GM18498 (cell line): ENCODE results near the gene ELMO3.

Source experiments
- ATAC-seq: cut with Tn5 transposase; IDR thresholded peaks from one replicate; pipeline ENCODE4 v1.9.1; 2021; ENCODE audit warnings: mild to moderate bottlenecking, moderate library complexity; ENCODE audit not compliant: unreplicated experiment

ELMO3 gene

DNA sequence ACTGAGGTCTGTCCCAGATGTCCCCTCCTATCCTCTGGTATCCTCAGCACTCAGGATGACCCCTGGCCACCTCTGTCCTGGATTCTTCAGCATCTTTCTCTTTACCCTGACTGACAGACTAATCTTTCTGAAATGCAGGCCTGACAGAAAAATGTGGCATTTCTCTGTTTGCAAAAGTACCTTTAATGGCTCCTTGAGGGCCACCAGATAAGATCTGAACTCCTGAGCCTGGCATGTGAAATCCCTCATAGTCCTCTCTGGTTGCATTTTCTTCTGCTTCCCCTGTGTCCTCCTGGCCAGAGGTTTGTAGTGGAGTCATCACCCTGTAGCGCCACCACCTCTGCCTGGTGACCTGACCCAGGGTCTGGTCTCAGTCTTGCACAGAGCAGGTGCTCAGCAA is 2.0 kb upstream of the ELMO3 start:
- no peak for ATAC-seq

GRCh38 chr16:67197704-67198103 is 1.2 kb upstream of the ELMO3 start:
- ATAC-seq: no peak

DNA sequence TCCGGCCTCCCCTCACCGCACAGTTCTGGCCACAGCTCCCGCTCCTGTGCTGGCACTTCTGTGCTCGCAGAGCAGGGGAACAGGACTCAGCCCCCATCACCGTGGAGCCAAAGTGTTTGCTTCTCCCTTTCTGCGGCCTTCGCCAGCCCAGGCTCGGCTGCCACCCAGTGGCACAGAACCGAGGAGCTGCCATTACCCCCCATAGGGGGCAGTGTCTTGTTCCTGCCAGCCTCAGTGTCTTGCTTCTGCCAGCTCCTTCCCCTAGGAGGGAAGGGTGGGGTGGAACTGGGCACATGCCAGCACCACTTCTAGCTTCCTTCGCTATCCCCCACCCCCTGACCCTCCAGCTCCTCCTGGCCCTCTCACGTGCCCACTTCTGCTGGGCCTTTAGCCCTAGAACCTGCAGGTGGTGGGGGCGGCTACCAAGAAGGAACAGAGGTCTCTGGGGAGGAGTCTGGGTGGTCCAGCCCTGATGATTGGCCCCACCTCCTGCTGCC is 645 bp upstream of the ELMO3 start:
- ATAC-seq: no peak

- no peak for ATAC-seq
Measured at GRCh38 chr16:67199808-67200198, 872 bp downstream of the ELMO3 start.

GRCh38 chr16:67200491-67200890 is 1.6 kb downstream of the ELMO3 start:
- ATAC-seq: no peak

- ATAC-seq: no peak
Measured at GRCh38 chr16:67201411-67202345, 2.7 kb downstream of the ELMO3 start.

DNA sequence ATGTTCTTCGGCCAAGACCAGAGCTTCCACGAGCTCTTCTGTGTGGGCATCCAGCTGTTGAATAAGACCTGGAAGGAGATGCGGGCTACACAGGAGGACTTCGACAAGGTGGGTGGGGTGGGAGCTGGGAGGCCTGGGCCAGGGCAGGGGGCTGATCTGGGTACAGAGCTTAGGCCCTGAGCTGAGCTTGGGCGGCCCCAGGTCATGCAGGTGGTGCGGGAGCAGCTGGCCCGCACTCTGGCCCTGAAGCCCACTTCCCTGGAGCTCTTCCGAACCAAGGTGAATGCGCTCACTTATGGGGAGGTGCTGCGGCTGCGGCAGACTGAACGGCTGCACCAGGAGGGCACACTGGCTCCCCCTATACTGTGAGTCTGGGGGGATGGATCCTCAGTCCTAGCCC is 3.5 kb downstream of the ELMO3 start:
- ATAC-seq: no peak

GRCh38 chr16:67202956-67203493 is 4.1 kb downstream of the ELMO3 start:
- no peak for ATAC-seq

DNA sequence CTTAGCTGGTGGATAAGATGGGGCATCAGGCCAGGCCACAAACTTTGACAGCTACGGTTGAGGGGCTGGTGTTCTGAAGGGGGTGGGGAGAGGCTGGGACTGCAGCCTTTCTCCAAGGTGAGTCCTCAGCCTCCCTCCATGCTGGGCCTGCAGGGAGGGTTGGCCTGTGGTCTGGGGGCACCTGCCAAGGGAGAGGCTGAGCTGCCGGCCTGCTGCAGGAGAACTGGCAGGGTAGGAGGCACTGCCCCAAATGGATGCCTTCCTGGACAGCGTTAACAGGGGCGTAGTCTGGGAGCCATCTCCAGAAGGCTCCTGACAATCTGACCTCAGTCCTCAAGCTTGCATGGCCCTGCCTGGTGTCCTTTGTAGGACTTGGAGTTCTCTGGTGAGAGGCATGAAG is 5.1 kb downstream of the ELMO3 start:
- no peak for ATAC-seq

GRCh38 chr16:67206129-67206837 is 7.4 kb downstream of the ELMO3 start:
- ATAC-seq: no peak

DNA sequence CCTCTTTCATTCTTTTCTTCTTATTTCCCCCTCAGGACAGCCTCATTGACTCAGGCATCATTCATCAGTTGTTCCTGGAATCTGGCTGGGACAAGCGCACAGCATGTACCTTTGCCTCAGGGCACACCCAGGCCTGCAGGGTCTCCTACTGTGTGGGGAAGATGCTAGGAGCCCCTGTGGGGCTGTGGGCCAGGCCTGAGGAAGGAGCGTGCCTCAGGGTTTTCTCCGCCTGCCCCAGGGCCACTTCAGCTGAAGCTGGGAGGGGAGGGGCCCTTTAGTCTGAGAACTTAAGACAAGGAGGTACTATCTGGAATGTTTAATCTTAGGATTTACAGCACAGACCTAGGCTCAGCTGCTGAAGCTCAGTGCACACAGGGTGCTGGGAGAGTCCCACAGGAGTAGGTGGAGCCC is 7.9 kb downstream of the ELMO3 start:
- ATAC-seq: no peak

GRCh38 chr16:67207249-67208091 is 8.5 kb downstream of the ELMO3 start:
- ATAC-seq: no peak

- no peak for ATAC-seq
Measured at GRCh38 chr16:67208154-67208896, 9.4 kb downstream of the ELMO3 start.

- ATAC-seq: no peak
Measured at GRCh38 chr16:67209565-67209964, 10.6 kb downstream of the ELMO3 start.

GRCh38 chr16:67210069-67210937 is 11.4 kb downstream of the ELMO3 start:
- no peak for ATAC-seq

GRCh38 chr16:67211674-67212073 is 12.7 kb downstream of the ELMO3 start:
- ATAC-seq: no peak

- no peak for ATAC-seq
Measured at GRCh38 chr16:67212766-67213165, 13.8 kb downstream of the ELMO3 start.

- no peak for ATAC-seq
Measured at GRCh38 chr16:67213197-67214019, 14.5 kb downstream of the ELMO3 start.
